ENCODE results near the gene GNAS-AS1.
A peak's percentile ranks its signal among the peaks of the same experiment; 100 is the strongest.

Gene GNAS-AS1

GRCh38 chr20:58863044-58863790 lies 12.5 kb upstream of the GNAS-AS1 start:
- DNase-seq (ENCODE audit: low read depth in 1 of 2, low spot score in 1 of 2) = no peak

GRCh38 chr20:58855506-58856389 lies 5.0 kb upstream of the GNAS-AS1 start:
- DNase-seq (ENCODE audit: low read depth in 1 of 2, low spot score in 1 of 2) = no peak

DNA sequence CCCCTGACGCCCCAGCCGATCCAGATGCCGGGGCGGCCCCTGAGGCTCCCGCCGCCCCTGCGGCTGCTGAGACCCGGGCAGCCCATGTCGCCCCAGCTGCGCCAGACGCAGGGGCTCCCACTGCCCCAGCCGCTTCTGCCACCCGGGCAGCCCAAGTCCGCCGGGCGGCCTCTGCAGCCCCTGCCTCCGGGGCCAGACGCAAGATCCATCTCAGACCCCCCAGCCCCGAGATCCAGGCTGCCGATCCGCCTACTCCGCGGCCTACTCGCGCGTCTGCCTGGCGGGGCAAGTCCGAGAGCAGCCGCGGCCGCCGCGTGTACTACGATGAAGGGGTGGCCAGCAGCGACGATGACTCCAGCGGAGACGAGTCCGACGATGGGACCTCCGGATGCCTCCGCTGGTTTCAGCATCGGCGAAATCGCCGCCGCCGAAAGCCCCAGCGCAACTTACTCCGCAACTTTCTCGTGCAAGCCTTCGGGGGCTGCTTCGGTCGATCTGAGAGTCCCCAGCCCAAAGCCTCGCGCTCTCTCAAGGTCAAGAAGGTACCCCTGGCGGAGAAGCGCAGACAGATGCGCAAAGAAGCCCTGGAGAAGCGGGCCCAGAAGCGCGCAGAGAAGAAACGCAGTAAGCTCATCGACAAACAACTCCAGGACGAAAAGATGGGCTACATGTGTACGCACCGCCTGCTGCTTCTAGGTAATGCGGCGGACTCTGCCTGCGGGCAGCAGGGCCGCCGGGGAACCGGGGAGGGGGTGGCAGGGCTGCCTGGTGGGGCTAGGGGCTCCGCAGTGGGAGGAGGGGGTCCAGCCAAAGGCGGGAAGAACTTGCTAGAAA lies 4.2 kb upstream of the GNAS-AS1 start:
- no peak for DNase-seq (ENCODE audit: low read depth in 1 of 2, low spot score in 1 of 2)

GRCh38 chr20:58853976-58854637 lies 3.4 kb upstream of the GNAS-AS1 start:
- DNase-seq (ENCODE audit: low read depth in 1 of 2, low spot score in 1 of 2) = no peak

DNA sequence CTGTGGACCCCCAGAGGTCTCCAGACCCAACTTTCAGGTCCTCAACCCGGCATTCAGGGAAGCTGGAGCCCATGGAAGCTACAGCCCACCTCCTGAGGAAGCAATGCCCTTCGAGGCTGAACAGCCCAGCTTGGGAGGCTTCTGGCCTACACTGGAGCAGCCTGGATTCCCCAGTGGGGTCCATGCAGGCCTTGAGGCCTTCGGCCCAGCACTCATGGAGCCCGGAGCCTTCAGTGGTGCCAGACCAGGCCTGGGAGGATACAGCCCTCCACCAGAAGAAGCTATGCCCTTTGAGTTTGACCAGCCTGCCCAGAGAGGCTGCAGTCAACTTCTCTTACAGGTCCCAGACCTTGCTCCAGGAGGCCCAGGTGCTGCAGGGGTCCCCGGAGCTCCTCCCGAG lies 2.8 kb upstream of the GNAS-AS1 start:
- no peak for DNase-seq (ENCODE audit: low read depth in 1 of 2, low spot score in 1 of 2)

- peak; percentile 33 to 36 for DNase-seq (ENCODE audit: low read depth in 1 of 2, low spot score in 1 of 2)
Observed at GRCh38 chr20:58852543-58853271, 2.0 kb upstream of the GNAS-AS1 start, which contains the start of gene GNAS. TSS of gene GNAS (plus strand) at chr20:58852716.

- no peak for DNase-seq (ENCODE audit: low read depth in 1 of 2, low spot score in 1 of 2)
Observed at GRCh38 chr20:58851969-58852458, 1.3 kb upstream of the GNAS-AS1 start.

- no peak for DNase-seq (ENCODE audit: low read depth in 1 of 2, low spot score in 1 of 2)
Observed at GRCh38 chr20:58851221-58851968, 693 bp upstream of the GNAS-AS1 start.

- DNase-seq (ENCODE audit: low read depth in 1 of 2, low spot score in 1 of 2) = no peak
Observed at GRCh38 chr20:58847463-58847862, 3.2 kb downstream of the GNAS-AS1 start.

DNA sequence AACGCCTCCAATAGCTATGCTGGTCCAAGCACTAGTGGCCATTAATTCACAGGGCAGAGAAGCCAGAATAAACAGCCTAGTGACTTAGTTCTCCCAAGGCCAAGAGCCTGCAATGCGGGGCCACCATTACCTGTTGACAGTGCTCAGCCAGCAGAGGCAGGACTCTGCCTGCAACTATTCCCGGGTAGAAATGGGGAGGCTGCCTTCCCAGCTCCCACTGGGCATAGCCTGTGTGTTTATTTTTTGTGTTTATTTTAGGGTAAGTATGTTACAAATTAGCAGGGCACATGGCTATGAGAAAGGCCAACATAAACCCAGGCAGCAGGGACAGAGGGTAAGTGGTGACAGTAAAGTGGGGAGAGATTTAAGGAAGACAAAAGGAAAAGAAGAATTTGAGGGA lies 5.0 kb downstream of the GNAS-AS1 start:
- no peak for DNase-seq (ENCODE audit: low read depth in 1 of 2, low spot score in 1 of 2)

DNA sequence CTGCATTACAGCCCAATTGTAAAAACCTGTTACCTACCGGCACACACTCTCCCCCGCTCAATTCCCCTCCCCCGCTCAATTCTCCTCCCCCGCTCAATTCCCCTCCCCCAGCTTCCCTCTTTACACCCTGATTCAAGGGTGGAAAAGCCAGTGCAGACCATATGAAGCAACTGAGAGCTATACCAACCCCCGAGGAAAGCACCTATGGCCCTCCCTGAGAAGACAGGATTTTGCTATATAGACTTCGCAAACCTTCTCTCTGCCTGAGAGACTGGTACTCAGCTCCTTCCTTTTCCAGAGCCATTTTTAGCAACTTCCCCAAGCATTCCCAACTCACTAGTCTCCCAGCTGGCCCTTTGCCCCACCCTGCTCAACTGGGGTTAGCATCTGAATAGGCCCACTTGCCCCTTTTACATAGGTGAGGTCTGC lies 7.6 kb downstream of the GNAS-AS1 start:
- no peak for DNase-seq (ENCODE audit: low read depth in 1 of 2, low spot score in 1 of 2)

- no peak for DNase-seq (ENCODE audit: low read depth in 1 of 2, low spot score in 1 of 2)
Observed at GRCh38 chr20:58842276-58842675, 8.4 kb downstream of the GNAS-AS1 start.

GRCh38 chr20:58841539-58842264 lies 9.0 kb downstream of the GNAS-AS1 start:
- no peak for DNase-seq (ENCODE audit: low read depth in 1 of 2, low spot score in 1 of 2)

DNA sequence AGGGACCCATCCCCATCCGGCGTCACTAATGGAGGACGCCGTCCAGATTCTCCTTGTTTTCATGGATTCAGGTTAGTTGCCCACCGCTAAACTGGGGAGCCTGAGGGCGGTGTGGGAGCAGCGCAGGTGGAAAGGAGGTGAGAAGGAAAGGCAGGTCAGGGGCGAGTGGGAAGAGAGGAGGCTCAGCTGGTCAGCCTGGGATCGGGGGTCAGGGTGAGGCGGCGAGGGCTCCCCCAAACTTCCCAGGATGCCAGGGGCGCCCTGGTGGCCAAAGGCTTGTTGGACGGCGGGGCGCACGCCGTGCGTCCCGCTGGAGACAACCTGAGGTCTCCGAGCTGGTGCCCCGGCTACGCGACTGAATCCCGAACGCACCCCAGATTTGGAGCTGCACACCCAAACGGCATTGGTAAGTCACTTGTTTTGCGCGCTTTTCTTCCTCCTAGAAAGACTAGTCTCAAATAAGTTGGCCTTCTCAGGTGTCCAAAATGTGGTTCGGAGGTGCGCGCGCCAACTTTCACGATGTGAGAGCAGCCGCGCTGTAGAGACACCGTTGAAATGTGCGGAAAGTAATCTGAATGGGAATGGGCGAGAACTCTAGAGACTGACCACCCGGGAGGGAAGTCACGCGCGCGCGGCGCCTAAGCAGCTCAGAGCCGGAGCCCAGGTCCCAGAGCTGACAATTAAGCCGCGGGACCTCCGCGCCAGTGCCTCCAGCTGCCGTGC lies 9.7 kb downstream of the GNAS-AS1 start:
- DNase-seq (ENCODE audit: low read depth in 1 of 2, low spot score in 1 of 2) = no peak

GRCh38 chr20:58839991-58840747 lies 10.5 kb downstream of the GNAS-AS1 start:
- DNase-seq (ENCODE audit: low read depth in 1 of 2, low spot score in 1 of 2) = no peak

DNA sequence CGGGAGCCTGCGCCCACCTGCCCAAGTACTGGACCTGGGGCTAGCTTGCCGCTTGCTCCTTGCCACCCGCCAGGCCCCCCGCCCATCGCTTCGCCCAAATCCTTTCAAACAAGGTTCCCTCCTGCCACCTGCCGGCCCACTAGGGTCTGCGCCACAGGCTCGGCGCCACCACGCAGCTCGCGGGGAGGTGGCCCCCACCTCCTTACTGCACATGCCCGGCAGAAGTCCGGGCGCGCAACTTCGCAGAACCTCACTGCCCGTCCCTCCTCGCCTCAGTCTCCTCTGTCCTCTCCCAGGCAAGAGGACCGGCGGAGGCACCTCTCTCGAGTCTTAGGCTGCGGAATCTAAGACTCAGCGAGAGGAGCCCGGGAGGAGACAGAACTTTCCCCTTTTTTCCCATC lies 11.2 kb downstream of the GNAS-AS1 start:
- DNase-seq (ENCODE audit: low read depth in 1 of 2, low spot score in 1 of 2) = no peak

DNA sequence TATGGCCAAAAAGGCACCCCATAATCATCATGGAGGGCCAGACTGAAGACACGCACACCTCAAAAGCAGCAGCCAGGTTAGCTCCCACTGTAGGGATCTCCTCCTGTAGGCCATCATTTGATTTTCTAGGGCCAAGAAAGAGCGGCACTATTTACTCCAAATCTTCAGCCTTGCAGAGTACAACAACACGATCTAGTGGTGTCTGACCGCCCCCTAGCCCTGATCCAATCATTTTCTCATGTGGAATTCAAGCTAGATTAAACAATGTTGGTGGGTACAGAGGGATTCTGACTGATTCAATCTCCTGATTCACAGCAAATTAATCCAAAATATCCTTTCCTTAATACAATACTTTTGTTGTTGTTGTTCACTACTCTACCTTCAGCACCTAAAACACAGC lies 12.5 kb downstream of the GNAS-AS1 start:
- DNase-seq (ENCODE audit: low read depth in 1 of 2, low spot score in 1 of 2) = no peak

Data from activated CD4-positive, alpha-beta T cell treated with anti-CD3 and anti-CD28 coated beads, Interleukin-2, amount 50 U/mL, for 24 hours (primary cell).